ENCODE data around the gene ZNF77.

Gene ZNF77

GRCh38 chr19:2922987-2923386 is 21.8 kb downstream of the ZNF77 start:
- H2AK5ac ChIP-seq (ENCODE audit: low read length) = no peak overlapping the region
- H3K36me3 ChIP-seq (ENCODE audit: control insufficient read depth in 1 of 2, insufficient read depth in 2 of 2, low read length in 2 of 2) = peaks cover 4% of the 10 kb centered on the region in 2 experiments
- H4K12ac ChIP-seq (ENCODE audit: low read depth, low read length) = no peak overlapping the region
- no peaks in the 10 kb centered on the region for H3K79me2 ChIP-seq (ENCODE audit: control insufficient read depth, insufficient read depth, low read length, poor library complexity)
- no peak overlapping the region for H3K4me2 ChIP-seq (ENCODE audit: low read length)
- no peak overlapping the region for H3K4ac ChIP-seq (ENCODE audit: low read depth, low read length)
- no peaks in the 10 kb centered on the region for H3K27me3 ChIP-seq (ENCODE audit: insufficient read depth, low read length)
- H3K4me1 ChIP-seq (ENCODE audit: control insufficient read depth in 1 of 2, insufficient read depth in 2 of 2, low read length in 2 of 2) = peaks cover 0 to 11% of the 10 kb centered on the region in 2 experiments
- no peak overlapping the region for H3K9ac ChIP-seq (ENCODE audit: low read length)
- no peak overlapping the region for H4K91ac ChIP-seq (ENCODE audit: low read depth, low read length)
- H2BK5ac ChIP-seq (ENCODE audit: low read depth, low read length, poor library complexity) = no peak overlapping the region
- H2BK120ac ChIP-seq (ENCODE audit: insufficient read depth, low read length, poor library complexity) = no peak overlapping the region
- H3K9me3 ChIP-seq (ENCODE audit: insufficient read depth, low read depth, low read length) = peaks cover under 1% of the 10 kb centered on the region
- H3K79me1 ChIP-seq (ENCODE audit: low read length) = no peaks in the 10 kb centered on the region
- no peak overlapping the region for H3K18ac ChIP-seq (ENCODE audit: low read length)
- WGBS (ENCODE audit: extremely low coverage, insufficient coverage, insufficient read length) = no CpG with 5 or more reads among the region's 5 CpGs
- no peak overlapping the region for H3K14ac ChIP-seq (ENCODE audit: low read length)
- H4K8ac ChIP-seq (ENCODE audit: low read depth, low read length) = no peak overlapping the region
- no peak overlapping the region for H3K23ac ChIP-seq (ENCODE audit: low read length)
- H3K27ac ChIP-seq (ENCODE audit: low read depth, low read length) = no peak overlapping the region
- DNase-seq = peak in 1 of 2 donors; percentile 58
- no peak overlapping the region for H2AFZ ChIP-seq (ENCODE audit: insufficient read depth, low read length, poor library complexity)
- no peak overlapping the region for H3K4me3 ChIP-seq (ENCODE audit: low read depth, low read length)
- H2BK12ac ChIP-seq (ENCODE audit: low read length) = no peak overlapping the region

DNA sequence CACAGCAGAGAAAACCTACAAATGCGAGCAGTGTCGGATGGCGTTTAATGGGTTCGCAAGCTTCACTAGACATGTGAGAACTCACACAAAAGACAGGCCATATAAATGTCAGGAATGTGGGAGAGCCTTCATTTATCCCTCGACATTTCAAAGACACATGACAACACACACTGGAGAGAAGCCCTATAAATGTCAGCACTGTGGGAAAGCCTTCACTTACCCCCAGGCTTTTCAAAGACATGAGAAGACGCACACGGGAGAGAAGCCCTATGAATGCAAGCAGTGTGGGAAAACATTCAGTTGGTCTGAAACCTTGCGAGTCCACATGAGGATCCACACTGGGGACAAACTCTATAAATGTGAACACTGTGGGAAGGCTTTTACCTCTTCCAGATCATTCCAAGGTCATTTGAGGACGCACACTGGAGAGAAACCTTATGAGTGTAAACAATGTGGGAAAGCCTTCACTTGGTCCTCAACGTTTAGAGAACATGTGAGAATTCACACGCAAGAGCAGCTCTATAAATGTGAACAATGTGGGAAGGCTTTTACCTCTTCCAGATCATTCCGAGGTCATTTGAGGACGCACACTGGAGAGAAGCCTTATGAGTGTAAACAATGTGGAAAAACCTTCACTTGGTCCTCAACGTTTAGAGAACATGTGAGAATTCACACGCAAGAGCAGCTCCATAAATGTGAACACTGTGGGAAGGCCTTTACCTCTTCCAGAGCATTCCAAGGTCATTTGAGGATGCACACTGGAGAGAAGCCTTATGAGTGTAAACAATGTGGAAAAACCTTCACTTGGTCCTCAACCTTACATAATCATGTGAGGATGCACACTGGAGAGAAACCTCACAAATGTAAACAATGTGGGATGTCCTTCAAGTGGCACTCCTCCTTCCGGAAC is 27.2 kb downstream of the ZNF77 start:
- H2BK12ac ChIP-seq (ENCODE audit: low read length) = no peak overlapping the region
- no peak overlapping the region for H3K14ac ChIP-seq (ENCODE audit: low read length)
- H3K4ac ChIP-seq (ENCODE audit: low read depth, low read length) = no peak overlapping the region
- H3K79me1 ChIP-seq (ENCODE audit: low read length) = no peaks in the 10 kb centered on the region
- H4K8ac ChIP-seq (ENCODE audit: low read depth, low read length) = no peak overlapping the region
- H2AK5ac ChIP-seq (ENCODE audit: low read length) = no peak overlapping the region
- no peak overlapping the region for H3K23ac ChIP-seq (ENCODE audit: low read length)
- H3K4me1 ChIP-seq (ENCODE audit: control insufficient read depth in 1 of 2, insufficient read depth in 2 of 2, low read length in 2 of 2) = no peaks in the 10 kb centered on the region
- no CpG with 5 or more reads among the region's 16 CpGs for WGBS (ENCODE audit: extremely low coverage, insufficient coverage, insufficient read length)
- no peak overlapping the region for H3K4me2 ChIP-seq (ENCODE audit: low read length)
- H3K9me3 ChIP-seq (ENCODE audit: insufficient read depth, low read depth, low read length) = peaks cover 8% of the 10 kb centered on the region
- no peaks in the 10 kb centered on the region for H3K27me3 ChIP-seq (ENCODE audit: insufficient read depth, low read length)
- no peak overlapping the region for H3K9ac ChIP-seq (ENCODE audit: low read length)
- no peak overlapping the region for H2BK120ac ChIP-seq (ENCODE audit: insufficient read depth, low read length, poor library complexity)
- H3K18ac ChIP-seq (ENCODE audit: low read length) = no peak overlapping the region
- peaks cover 12 to 16% of the 10 kb centered on the region in 2 experiments for H3K36me3 ChIP-seq (ENCODE audit: control insufficient read depth in 1 of 2, insufficient read depth in 2 of 2, low read length in 2 of 2)
- no peak overlapping the region for H4K91ac ChIP-seq (ENCODE audit: low read depth, low read length)
- H2BK5ac ChIP-seq (ENCODE audit: low read depth, low read length, poor library complexity) = no peak overlapping the region
- no peak overlapping the region for H3K27ac ChIP-seq (ENCODE audit: low read depth, low read length)
- H2AFZ ChIP-seq (ENCODE audit: insufficient read depth, low read length, poor library complexity) = no peak overlapping the region
- no peak for DNase-seq
- no peaks in the 10 kb centered on the region for H3K79me2 ChIP-seq (ENCODE audit: control insufficient read depth, insufficient read depth, low read length, poor library complexity)
- no peak overlapping the region for H3K4me3 ChIP-seq (ENCODE audit: low read depth, low read length)
- H4K12ac ChIP-seq (ENCODE audit: low read depth, low read length) = no peak overlapping the region

GRCh38 chr19:2912306-2912705 is 32.5 kb downstream of the ZNF77 start:
- peaks cover 5 to 9% of the 10 kb centered on the region in 2 experiments for H3K36me3 ChIP-seq (ENCODE audit: control insufficient read depth in 1 of 2, insufficient read depth in 2 of 2, low read length in 2 of 2)
- H3K79me1 ChIP-seq (ENCODE audit: low read length) = no peaks in the 10 kb centered on the region
- H3K9ac ChIP-seq (ENCODE audit: low read length) = no peak overlapping the region
- no peak overlapping the region for H2BK5ac ChIP-seq (ENCODE audit: low read depth, low read length, poor library complexity)
- H2AFZ ChIP-seq (ENCODE audit: insufficient read depth, low read length, poor library complexity) = no peak overlapping the region
- H3K27ac ChIP-seq (ENCODE audit: low read depth, low read length) = no peak overlapping the region
- H3K18ac ChIP-seq (ENCODE audit: low read length) = no peak overlapping the region
- H3K4me1 ChIP-seq (ENCODE audit: control insufficient read depth in 1 of 2, insufficient read depth in 2 of 2, low read length in 2 of 2) = peaks cover 0 to 2% of the 10 kb centered on the region in 2 experiments
- H2BK12ac ChIP-seq (ENCODE audit: low read length) = no peak overlapping the region
- H3K4me2 ChIP-seq (ENCODE audit: low read length) = no peak overlapping the region
- no peak overlapping the region for H3K4ac ChIP-seq (ENCODE audit: low read depth, low read length)
- H4K91ac ChIP-seq (ENCODE audit: low read depth, low read length) = no peak overlapping the region
- WGBS (ENCODE audit: extremely low coverage, insufficient coverage, insufficient read length) = no CpG with 5 or more reads among the region's 5 CpGs
- no peak overlapping the region for H4K8ac ChIP-seq (ENCODE audit: low read depth, low read length)
- H3K23ac ChIP-seq (ENCODE audit: low read length) = no peak overlapping the region
- DNase-seq = no peak
- no peak overlapping the region for H4K12ac ChIP-seq (ENCODE audit: low read depth, low read length)
- H2AK5ac ChIP-seq (ENCODE audit: low read length) = no peak overlapping the region
- no peaks in the 10 kb centered on the region for H3K27me3 ChIP-seq (ENCODE audit: insufficient read depth, low read length)
- H3K4me3 ChIP-seq (ENCODE audit: low read depth, low read length) = no peak overlapping the region
- H3K9me3 ChIP-seq (ENCODE audit: insufficient read depth, low read depth, low read length) = peaks cover 5% of the 10 kb centered on the region
- no peak overlapping the region for H2BK120ac ChIP-seq (ENCODE audit: insufficient read depth, low read length, poor library complexity)
- no peak overlapping the region for H3K14ac ChIP-seq (ENCODE audit: low read length)
- H3K79me2 ChIP-seq (ENCODE audit: control insufficient read depth, insufficient read depth, low read length, poor library complexity) = no peaks in the 10 kb centered on the region

- H4K91ac ChIP-seq (ENCODE audit: low read depth, low read length) = no peak overlapping the region
- H2BK120ac ChIP-seq (ENCODE audit: insufficient read depth, low read length, poor library complexity) = no peak overlapping the region
- no peaks in the 10 kb centered on the region for H3K79me1 ChIP-seq (ENCODE audit: low read length)
- no peak overlapping the region for H4K8ac ChIP-seq (ENCODE audit: low read depth, low read length)
- H3K9me3 ChIP-seq (ENCODE audit: insufficient read depth, low read depth, low read length) = no peaks in the 10 kb centered on the region
- H3K9ac ChIP-seq (ENCODE audit: low read length) = no peak overlapping the region
- H3K14ac ChIP-seq (ENCODE audit: low read length) = no peak overlapping the region
- no peak overlapping the region for H3K4me3 ChIP-seq (ENCODE audit: low read depth, low read length)
- no peaks in the 10 kb centered on the region for H3K36me3 ChIP-seq (ENCODE audit: control insufficient read depth in 1 of 2, insufficient read depth in 2 of 2, low read length in 2 of 2)
- H3K27ac ChIP-seq (ENCODE audit: low read depth, low read length) = no peak overlapping the region
- no peak overlapping the region for H3K23ac ChIP-seq (ENCODE audit: low read length)
- no peak overlapping the region for H2BK12ac ChIP-seq (ENCODE audit: low read length)
- no peak for DNase-seq
- H3K27me3 ChIP-seq (ENCODE audit: insufficient read depth, low read length) = no peaks in the 10 kb centered on the region
- no peaks in the 10 kb centered on the region for H3K79me2 ChIP-seq (ENCODE audit: control insufficient read depth, insufficient read depth, low read length, poor library complexity)
- WGBS (ENCODE audit: extremely low coverage, insufficient coverage, insufficient read length) = no CpG with 5 or more reads among the region's 20 CpGs
- no peak overlapping the region for H4K12ac ChIP-seq (ENCODE audit: low read depth, low read length)
- H2AFZ ChIP-seq (ENCODE audit: insufficient read depth, low read length, poor library complexity) = no peak overlapping the region
- H3K4me1 ChIP-seq (ENCODE audit: control insufficient read depth in 1 of 2, insufficient read depth in 2 of 2, low read length in 2 of 2) = peaks cover 0 to 2% of the 10 kb centered on the region in 2 experiments
- no peak overlapping the region for H2AK5ac ChIP-seq (ENCODE audit: low read length)
- H3K18ac ChIP-seq (ENCODE audit: low read length) = no peak overlapping the region
- no peak overlapping the region for H3K4ac ChIP-seq (ENCODE audit: low read depth, low read length)
- H3K4me2 ChIP-seq (ENCODE audit: low read length) = no peak overlapping the region
- H2BK5ac ChIP-seq (ENCODE audit: low read depth, low read length, poor library complexity) = no peak overlapping the region
These were observed 38.1 kb downstream of the ZNF77 start for GRCh38 chr19:2906631-2907195.
